Stimulated activated naive CD8-positive, alpha-beta T cell treated with anti-CD3 and anti-CD28 coated beads, Interleukin-15, amount 100 ng/mL, for 72 hours (primary cell): ENCODE data around the gene SAMHD1.
"Not testable (repeated sequence)": the region's sequence is repeated elsewhere in the genome, so short reads cannot be mapped to it uniquely, and the experiment has no call there.

ENCODE experiments used
- ATAC-seq: fragments of 150-1000 bp; cut with Tn5 transposase; 2 replicates; pipeline ENCODE4 v1.10.0; 2021; ENCODE audit warnings: mild to moderate bottlenecking, moderate library complexity
- DNase-seq, 2 donors: peaks; one replicate each; pipeline ENCODE4 v3.0.0; 2021 to 2022
- H3K27ac Mint-ChIP-seq, 2 donors: one replicate each; pipeline ENCODE4 v1.8.0; 2022; ENCODE audit warnings: mild to moderate bottlenecking in 2 of 2, mixed read lengths in 2 of 2, moderate library complexity in 2 of 2
- H3K27me3 Mint-ChIP-seq: one replicate; pipeline ENCODE4 v1.8.0; 2022; ENCODE audit warnings: mixed read lengths
- H3K4me1 Mint-ChIP-seq: one replicate; pipeline ENCODE4 v1.8.0; 2022; ENCODE audit warnings: mild to moderate bottlenecking, mixed read lengths
- H3K4me3 Mint-ChIP-seq, 2 donors: one replicate each; pipeline ENCODE4 v1.8.0; 2022; ENCODE audit warnings: mild to moderate bottlenecking in 2 of 2, mixed read lengths in 2 of 2, moderate library complexity in 1 of 2
- H3K9me3 Mint-ChIP-seq, 2 donors: one replicate each; pipeline ENCODE4 v1.8.0; 2022; ENCODE audit warnings: mixed read lengths in 2 of 2

Gene SAMHD1

DNA sequence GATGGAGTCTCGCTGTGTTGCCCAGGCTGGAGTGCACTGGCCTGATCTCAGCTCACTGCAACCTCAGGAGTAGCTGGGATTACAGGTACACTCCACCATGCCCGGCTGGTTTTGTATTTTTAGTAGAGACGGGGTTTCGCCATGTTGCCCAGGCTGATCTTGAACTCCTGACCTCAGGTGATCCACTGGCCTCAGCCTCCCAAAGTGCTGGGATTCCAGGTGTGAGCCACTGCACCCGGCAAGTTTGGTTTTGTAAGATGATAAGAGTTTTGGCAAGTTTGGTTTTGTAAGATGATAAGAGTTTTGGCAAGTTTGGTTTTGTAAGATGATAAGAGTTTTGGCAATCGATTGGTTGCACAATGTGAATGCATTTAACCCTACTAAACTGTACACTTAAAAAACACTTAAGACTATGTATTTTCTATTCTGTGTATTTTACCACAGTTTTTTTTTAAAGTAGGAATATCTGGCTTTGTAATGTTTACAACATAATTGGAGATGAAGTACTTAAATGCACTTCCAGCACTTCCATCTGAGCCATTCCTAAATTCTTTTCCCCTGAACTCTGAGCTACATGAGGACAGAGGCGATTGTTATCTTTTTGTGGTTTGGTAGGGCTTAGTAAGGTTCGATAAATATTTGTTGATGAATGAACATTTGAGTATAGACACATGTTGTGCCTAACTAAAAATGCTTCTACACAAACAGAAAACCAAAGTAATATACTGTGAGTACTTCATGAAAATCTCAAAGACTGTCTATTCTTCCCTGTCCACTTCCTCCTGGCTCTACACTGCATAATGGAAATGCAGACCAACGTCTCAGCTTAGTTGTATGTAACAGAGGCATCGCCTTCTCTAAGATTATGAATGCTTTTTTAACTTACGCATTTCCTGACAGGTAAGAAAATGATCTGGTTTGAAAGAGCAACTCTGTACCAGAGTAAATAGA lies 18.8 kb downstream of the SAMHD1 start:
- DNase-seq: no peak
- H3K4me1 Mint-ChIP-seq: peaks cover 61% of the 10 kb centered on the region
- no peak for ATAC-seq
- H3K27ac Mint-ChIP-seq: peak overlapping the region in 1 of 2 donors; percentile 78
- no peak overlapping the region for H3K4me3 Mint-ChIP-seq
- H3K27me3 Mint-ChIP-seq: no peaks in the 10 kb centered on the region
- H3K9me3 Mint-ChIP-seq: no peaks in the 10 kb centered on the region

DNA sequence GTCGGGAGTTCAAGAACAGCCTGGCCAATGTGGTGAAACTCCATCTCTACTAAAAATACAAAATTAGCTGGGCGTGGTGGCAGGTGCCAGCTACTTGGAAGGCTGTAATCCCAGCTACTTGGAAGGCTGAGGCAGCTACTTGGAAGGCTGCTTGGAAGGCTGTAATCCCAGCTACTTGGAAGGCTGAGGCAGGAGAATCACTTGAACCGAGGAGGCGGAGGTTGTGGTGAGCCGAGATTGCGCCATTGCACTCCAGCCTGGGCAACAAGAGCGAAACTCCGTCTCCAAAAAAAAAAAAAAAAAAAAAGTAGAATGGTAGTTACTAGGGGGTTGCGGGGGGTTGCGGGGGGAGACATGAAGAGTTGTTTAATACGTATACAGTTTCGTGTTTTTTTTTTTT lies 19.4 kb downstream of the SAMHD1 start:
- H3K4me3 Mint-ChIP-seq, DNase-seq, ATAC-seq: not testable (repeated sequence)

DNA sequence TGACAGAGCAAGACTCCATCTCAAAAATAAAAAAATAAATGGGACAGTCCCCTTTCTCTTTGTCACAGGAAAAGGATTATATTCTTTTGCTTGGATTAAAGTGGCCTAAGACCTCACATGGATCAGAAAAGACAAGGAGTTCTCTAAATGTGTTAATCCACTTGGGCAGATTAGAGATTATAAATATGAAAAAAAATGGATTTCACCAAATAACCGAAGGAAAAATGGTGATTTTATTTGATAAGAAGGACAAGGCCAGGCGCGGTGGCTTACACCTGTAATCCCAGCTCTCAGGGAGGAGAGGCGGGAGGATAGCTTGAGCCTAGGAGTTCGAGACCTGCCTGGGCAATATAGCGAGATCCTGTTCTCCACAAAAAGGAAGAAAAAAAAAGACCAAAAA lies 21.8 kb downstream of the SAMHD1 start:
- Mint-ChIP-seq H3K27me3 (no peaks in the 10 kb centered on the region), H3K4me3 (peak overlapping the region in 1 of 2 donors; percentile 36), H3K27ac (peak overlapping the region in 1 of 2 donors; percentile 92), H3K4me1 (peaks cover 66% of the 10 kb centered on the region), H3K9me3 (no peaks in the 10 kb centered on the region)
- ATAC-seq: no peak
- no peak for DNase-seq

More for the DNA sequence above, 19.4 kb downstream of the SAMHD1 start:
- H3K9me3 Mint-ChIP-seq, H3K27me3 Mint-ChIP-seq: not testable (repeated sequence)
- H3K4me1 Mint-ChIP-seq: peaks cover 60% of the 10 kb centered on the region
- H3K27ac Mint-ChIP-seq: peak overlapping the region in 1 of 2 donors; percentile 40

DNA sequence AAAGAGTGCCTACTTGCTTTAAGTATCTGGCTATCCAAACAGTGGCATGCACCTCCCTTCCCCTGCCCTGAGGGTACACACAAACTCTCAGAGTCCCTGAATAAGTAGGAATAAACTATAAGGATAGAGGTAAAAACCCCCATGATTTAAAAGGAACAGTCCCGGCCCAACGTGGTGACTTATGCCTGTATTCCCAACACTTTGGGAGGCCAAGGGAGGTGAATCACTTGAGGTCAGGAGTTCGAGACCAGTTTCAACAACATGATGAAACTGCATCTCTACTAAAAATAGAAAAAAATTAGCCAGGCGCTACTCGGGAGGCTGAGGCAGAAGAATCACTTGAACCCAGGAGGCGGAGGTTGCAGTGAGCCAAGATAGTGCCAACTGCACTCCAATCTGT lies 22.2 kb downstream of the SAMHD1 start:
- H3K4me3 Mint-ChIP-seq: no peak overlapping the region
- H3K27me3 Mint-ChIP-seq: no peaks in the 10 kb centered on the region
- H3K27ac Mint-ChIP-seq: peak overlapping the region in 1 of 2 donors; percentile 92
- H3K4me1 Mint-ChIP-seq: peaks cover 70% of the 10 kb centered on the region
- DNase-seq: no peak
- no peaks in the 10 kb centered on the region for H3K9me3 Mint-ChIP-seq
- no peak for ATAC-seq

DNA sequence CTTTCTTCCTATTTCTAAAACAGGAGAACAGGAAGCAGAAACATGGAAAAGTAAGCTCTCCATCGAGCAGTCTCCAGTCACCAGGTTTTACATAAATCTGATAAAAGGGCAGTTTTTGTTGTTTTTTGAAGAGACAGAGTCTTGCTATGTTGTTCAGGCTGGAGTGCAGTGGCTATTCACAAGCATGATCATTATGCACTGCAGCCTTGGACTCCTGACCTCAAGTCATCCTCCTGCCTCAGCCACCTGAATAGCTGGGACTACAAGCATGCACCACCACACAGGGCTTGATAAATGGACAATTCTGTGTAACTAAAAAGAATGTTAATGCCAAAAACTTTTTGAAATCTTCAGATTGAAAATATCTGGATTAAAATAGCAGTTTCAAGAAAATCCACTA lies 23.8 kb downstream of the SAMHD1 start:
- H3K27ac Mint-ChIP-seq: no peak overlapping the region
- ATAC-seq (no peak), DNase-seq (no peak)
- no peaks in the 10 kb centered on the region for H3K27me3 Mint-ChIP-seq
- no peak overlapping the region for H3K4me3 Mint-ChIP-seq
- no peaks in the 10 kb centered on the region for H3K9me3 Mint-ChIP-seq
- peaks cover 70% of the 10 kb centered on the region for H3K4me1 Mint-ChIP-seq

DNA sequence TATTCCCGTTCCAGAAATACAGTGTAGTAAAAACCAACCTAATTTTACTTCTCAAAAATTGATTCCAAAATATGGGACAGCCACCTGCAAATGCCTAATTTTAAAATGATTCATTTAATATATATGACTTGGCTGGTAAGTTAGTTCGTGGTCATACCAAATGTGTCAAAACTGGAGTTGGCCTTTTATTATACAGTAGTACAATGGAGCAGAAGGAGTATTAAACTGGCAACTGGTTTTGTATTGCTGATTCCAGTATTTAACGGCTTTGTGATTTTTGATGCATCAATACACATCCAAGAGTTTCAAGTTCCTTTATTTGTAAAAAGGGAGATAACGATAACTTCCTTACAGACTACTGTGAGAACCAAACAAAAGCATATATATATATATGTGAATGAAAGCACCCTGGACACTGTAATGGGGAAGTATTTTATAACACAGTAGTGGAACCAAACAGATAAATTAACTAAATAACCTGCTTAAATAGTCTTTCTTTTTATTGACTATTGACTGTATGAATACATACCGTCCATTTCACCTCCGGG lies 24.8 kb downstream of the SAMHD1 start:
- no peak for DNase-seq
- Mint-ChIP-seq H3K9me3 (no peaks in the 10 kb centered on the region), H3K27ac (no peak overlapping the region), H3K4me1 (peaks cover 60% of the 10 kb centered on the region), H3K4me3 (no peak overlapping the region), H3K27me3 (no peaks in the 10 kb centered on the region)
- ATAC-seq: peak; percentile 59

DNA sequence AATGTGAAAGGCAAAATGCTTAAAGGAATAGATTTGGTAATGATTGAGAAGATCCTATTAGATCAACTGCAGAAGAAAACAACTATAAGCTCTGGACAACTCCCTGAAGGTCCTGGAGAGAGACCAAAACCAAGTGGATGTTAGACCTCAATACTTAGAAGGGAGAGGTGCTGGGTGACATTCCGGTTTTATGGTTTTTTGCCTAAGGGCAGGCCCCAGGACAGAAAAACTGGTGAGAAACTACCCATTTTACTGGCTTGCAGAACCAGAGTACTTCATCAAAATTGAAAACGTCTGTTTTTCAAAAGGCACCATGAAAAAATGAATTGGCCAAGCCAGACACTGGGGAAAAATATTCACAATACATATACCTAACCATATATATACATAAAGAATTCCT lies 26.3 kb downstream of the SAMHD1 start:
- DNase-seq (no peak), ATAC-seq (no peak)
- no peaks in the 10 kb centered on the region for H3K27me3 Mint-ChIP-seq
- peaks cover 45% of the 10 kb centered on the region for H3K4me1 Mint-ChIP-seq
- H3K4me3 Mint-ChIP-seq: no peak overlapping the region
- H3K9me3 Mint-ChIP-seq: no peaks in the 10 kb centered on the region
- H3K27ac Mint-ChIP-seq: no peak overlapping the region

DNA sequence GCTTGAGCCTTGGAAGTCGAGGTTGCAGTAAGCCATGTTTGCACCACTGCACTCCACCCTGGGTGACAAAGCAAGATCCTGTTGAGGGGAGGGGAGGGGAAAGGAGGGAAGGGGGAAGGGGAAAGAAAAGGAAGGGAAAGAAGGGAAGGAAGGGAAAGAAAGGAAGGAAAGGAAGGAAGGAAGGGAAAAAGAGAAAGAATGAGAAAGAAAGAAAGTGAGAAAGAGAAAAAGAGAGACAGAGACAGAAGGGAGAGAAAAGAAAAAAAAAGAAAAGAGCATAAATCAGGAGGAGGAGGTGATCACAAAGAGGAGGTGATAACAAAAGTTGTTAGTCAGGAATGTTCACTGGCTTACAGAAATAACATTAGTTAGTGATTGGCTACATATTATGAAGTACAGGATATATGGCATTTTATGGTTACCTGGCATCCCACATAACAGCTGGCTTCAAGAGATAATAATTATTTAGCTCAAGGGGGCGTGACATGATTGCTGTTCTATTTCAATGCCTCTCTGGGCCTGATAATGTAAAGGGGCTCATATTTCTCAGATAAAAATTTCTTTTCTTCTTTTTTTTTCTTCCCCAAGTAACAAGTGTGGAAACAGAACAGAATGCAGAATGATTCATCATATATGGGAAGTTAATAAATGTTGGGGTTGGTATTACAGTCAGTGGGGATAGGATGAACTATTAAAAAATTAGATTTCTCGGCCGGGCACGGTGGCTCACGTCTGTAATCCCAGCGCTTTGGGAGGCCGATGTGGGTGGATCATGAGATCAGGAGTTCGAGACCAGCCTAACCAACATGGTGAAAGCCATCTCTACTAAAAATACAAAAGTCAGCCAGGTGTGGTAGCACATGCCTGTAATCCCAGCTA lies 27.1 kb downstream of the SAMHD1 start:
- Mint-ChIP-seq H3K4me1 (peaks cover 44% of the 10 kb centered on the region), H3K9me3 (no peaks in the 10 kb centered on the region), H3K27ac (no peak overlapping the region), H3K27me3 (no peaks in the 10 kb centered on the region), H3K4me3 (no peak overlapping the region)
- DNase-seq (no peak), ATAC-seq (no peak)

DNA sequence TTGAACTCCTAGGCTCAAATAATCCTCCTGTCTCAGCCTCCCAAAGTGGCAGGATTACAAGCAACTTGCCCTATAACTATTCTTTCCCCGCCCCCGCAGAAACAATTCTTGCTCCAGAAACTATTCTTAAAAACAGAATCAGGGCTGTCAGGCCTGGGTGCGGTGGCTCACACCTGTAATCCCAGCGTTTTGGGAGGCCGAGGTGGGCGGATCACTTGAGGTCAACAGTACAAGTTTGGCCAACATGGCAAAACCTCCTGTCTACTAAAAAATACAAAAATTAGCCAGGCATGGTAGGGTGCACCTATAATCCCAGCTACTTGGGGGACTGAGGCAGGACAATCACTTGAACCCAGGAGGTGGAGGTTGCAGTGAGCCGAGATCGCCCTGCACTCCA lies 31.2 kb downstream of the SAMHD1 start:
- Mint-ChIP-seq H3K27ac (no peak overlapping the region), H3K9me3 (no peaks in the 10 kb centered on the region), H3K4me1 (peaks cover 23% of the 10 kb centered on the region), H3K27me3 (no peaks in the 10 kb centered on the region), H3K4me3 (no peak overlapping the region)
- DNase-seq (no peak), ATAC-seq (no peak)

DNA sequence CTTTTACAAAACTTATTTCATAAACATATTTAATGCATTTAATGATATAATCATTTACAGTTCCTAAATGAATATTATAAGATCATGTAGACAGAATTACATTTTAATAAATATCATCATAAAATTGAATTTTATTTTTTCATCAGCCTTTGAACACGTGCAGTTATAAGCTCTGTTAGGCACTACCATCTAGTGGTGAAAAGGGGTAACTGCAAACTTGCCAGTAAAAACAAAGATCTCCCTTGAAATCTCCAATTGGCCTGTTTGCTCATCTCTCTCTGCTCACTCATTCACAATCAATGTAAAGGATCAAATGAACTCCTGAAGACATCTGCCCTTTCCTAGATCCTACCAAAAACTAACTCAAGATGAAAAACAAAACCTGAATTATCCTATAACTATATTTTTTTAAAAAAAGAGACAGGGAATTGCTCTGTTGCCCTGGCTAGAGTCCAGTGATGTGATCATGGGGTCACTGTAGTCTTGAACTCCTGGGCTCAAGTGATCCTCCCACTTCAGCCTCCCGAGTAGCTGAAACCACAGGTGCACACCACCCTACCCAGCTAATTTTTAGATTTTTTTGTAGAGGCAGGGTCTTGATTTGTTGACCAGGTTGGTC lies 31.7 kb downstream of the SAMHD1 start:
- Mint-ChIP-seq H3K4me1 (peaks cover 18% of the 10 kb centered on the region), H3K4me3 (no peak overlapping the region), H3K9me3 (no peaks in the 10 kb centered on the region), H3K27me3 (no peaks in the 10 kb centered on the region), H3K27ac (peak overlapping the region; percentile 59 to 66)
- ATAC-seq (no peak), DNase-seq (peak in 1 of 2 donors; percentile 24)

DNA sequence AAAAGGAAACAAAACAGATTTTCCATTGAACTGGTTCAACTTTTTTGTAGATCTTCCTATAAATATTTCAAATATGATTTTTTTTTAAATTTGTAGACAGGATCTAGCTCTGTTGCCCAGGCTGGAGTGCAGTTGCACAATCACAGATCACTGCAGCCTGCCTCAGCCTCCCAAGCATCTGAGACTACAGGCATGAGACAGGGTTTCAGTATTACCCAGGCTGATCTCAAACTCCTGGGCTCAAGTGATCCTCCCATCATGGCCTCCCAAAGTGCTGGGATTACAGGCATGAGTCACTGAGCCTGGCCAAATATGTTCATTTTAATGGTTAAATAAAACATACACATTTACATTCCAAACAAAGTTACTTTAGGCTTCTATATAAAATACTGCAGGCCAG lies 33.6 kb downstream of the SAMHD1 start:
- DNase-seq: no peak
- Mint-ChIP-seq H3K4me1 (peaks cover 8% of the 10 kb centered on the region), H3K4me3 (no peak overlapping the region), H3K27ac (no peak overlapping the region), H3K27me3 (no peaks in the 10 kb centered on the region), H3K9me3 (no peaks in the 10 kb centered on the region)
- ATAC-seq: no peak

DNA sequence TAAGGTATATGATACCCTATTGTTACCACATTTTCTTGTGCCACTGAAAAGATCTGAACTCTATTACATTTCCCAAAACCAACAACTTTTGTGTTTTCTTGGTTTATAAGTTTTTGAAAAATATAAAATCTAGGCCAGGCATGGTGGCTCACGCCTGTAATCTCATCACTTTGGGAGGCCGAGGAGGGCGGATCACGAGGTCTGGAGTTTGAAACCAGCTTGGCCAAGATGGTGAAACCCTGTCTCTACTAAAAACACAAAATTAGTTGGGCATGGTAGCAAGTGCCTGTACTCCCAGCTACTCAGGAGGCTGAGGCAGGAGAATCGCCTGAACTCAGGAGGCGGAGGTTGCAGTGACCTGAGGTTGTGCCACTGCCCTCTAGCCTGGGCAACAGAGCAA lies 34.3 kb downstream of the SAMHD1 start:
- H3K9me3 Mint-ChIP-seq: no peaks in the 10 kb centered on the region
- ATAC-seq: no peak
- H3K4me1 Mint-ChIP-seq: peaks cover 8% of the 10 kb centered on the region
- no peaks in the 10 kb centered on the region for H3K27me3 Mint-ChIP-seq
- no peak overlapping the region for H3K4me3 Mint-ChIP-seq
- no peak overlapping the region for H3K27ac Mint-ChIP-seq
- no peak for DNase-seq

DNA sequence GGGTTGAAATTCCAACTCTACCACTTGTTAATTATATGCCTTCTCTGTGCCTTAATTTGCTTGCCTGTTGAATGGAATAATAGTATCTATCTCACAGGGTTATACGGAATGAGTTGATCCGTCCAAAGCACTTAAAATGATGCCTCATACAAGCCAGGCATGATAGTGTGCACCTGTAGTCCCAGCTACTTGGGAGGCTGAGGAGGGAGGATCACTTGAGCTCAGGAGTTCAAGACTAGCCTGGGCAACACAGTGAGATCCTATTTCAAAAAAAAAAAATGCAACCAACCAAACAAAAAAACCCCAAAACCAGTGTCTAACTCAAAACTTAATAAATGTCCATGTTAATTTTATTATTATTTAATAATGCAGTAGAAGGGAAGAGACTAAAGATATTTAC lies 35.3 kb downstream of the SAMHD1 start:
- H3K4me1 Mint-ChIP-seq: peaks cover 8% of the 10 kb centered on the region

DNA sequence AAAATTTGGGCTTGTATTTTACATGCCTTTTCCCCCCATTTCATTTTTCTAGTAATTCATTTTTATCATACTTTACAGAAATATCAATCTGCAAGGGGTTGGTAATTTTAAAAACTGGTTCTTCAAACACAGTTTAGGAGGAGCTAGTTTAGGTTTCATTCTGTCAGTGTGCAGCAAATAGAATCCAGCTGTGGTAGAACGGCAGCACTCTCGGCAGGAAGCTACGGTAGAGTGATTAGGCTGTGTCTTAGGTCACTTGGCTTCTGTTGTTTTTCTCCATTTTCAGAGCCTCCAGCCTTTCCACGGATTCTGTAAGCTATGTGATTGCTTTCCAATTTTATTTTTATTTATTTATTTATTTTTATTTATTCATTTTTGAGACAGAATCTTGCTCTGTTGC lies 42.9 kb downstream of the SAMHD1 start:
- Mint-ChIP-seq H3K9me3 (no peaks in the 10 kb centered on the region), H3K27ac (no peak overlapping the region)

More for the DNA sequence above, 35.3 kb downstream of the SAMHD1 start:
- ATAC-seq (no peak), DNase-seq (no peak)
- Mint-ChIP-seq H3K9me3 (no peaks in the 10 kb centered on the region), H3K27me3 (no peaks in the 10 kb centered on the region), H3K27ac (peak overlapping the region in 1 of 2 donors; percentile 48), H3K4me3 (no peak overlapping the region)

DNA sequence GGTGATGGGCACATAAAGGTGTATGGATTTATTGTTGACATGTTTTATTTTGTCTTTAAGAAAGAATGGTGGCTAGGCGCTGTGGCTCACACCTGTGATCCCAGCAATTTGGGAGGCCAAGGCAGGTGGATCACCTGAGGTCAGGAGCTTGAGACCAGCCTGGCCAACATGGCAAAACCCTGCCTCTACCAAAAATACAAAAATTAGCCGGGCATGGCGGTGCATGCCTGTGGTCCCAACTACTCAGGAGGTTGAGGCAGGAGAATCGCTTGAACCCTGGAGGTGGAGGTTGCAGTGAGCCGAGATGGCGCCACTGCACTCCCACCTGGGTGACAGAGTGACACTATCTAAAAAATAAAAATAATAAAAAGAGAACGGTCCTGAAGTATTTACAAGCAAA lies 45.4 kb downstream of the SAMHD1 start:
- H3K4me1 Mint-ChIP-seq: peaks cover 18% of the 10 kb centered on the region
- not testable (repeated sequence) for ATAC-seq, H3K27ac Mint-ChIP-seq, H3K27me3 Mint-ChIP-seq, H3K9me3 Mint-ChIP-seq, H3K4me3 Mint-ChIP-seq, DNase-seq

More for the DNA sequence above, 42.9 kb downstream of the SAMHD1 start:
- peaks cover 18% of the 10 kb centered on the region for H3K4me1 Mint-ChIP-seq
- H3K27me3 Mint-ChIP-seq: no peaks in the 10 kb centered on the region
- H3K4me3 Mint-ChIP-seq: no peak overlapping the region
- no peak for DNase-seq
- no peak for ATAC-seq
